ENCODE results near the gene CCZ1B. TPM values are rescaled to one million over a fixed set of nuclear protein-coding genes. Genes with fewer than 3 reads are reported as not detected.
"Not testable (repeated sequence)": the region's sequence is repeated elsewhere in the genome, so short reads cannot be mapped to it uniquely, and the experiment has no call there.

CCZ1B gene
- total RNA-seq, 1 donor from 2014 or later, result 76.7 TPM

GRCh38 chr7:6749335-6749734 lies 76.7 kb downstream of the CCZ1B start:
- intact Hi-C loops (cut with micrococcal nuclease), result not testable (repeated sequence)

Other genes starting within 250 kb of the CCZ1B start
- gene ZDHHC4, start 248.8 kb downstream of the CCZ1B start, total RNA-seq, result 31.0 and 31.2 TPM in 2 replicates
- gene INTS15, start 236.3 kb downstream of the CCZ1B start, total RNA-seq, result 41.2 and 41.8 TPM in 2 replicates
- 0.14 and 0.16 TPM in 2 replicates for gene ZNF853, start 210.7 kb downstream of the CCZ1B start, total RNA-seq
- 21.5 and 22.5 TPM in 2 replicates for gene ZNF316, start 189.0 kb downstream of the CCZ1B start, total RNA-seq
- gene ZNF12, start 119.3 kb downstream of the CCZ1B start, total RNA-seq, result 20.9 and 22.7 TPM in 2 replicates
- gene RSPH10B2, start 72.2 kb downstream of the CCZ1B start, total RNA-seq, result 0.20 and 1.2 TPM in 2 replicates